GM19395 (cell line): ENCODE results near the gene DMXL2.
"Not testable (repeated sequence)": the region's sequence is repeated elsewhere in the genome, so short reads cannot be mapped to it uniquely, and the experiment has no call there.

Source experiments
- ATAC-seq: cut with Tn5 transposase; IDR thresholded peaks from one replicate; pipeline ENCODE4 v1.9.1; 2021; ENCODE audit warnings: mild to moderate bottlenecking, moderate library complexity; ENCODE audit not compliant: unreplicated experiment

DMXL2 gene

GRCh38 chr15:51423040-51423439 lies 199.5 kb downstream of the DMXL2 start:
- not testable (repeated sequence) for ATAC-seq

GRCh38 chr15:51416129-51416528 lies 206.4 kb downstream of the DMXL2 start:
- ATAC-seq = no peak

GRCh38 chr15:51414256-51414860 lies 208.2 kb downstream of the DMXL2 start:
- no peak for ATAC-seq

- no peak for ATAC-seq
These were observed 216.7 kb downstream of the DMXL2 start for GRCh38 chr15:51405693-51406523.

- ATAC-seq = no peak
These were observed 218.4 kb downstream of the DMXL2 start for GRCh38 chr15:51403946-51404695.

GRCh38 chr15:51403072-51403878 lies 219.3 kb downstream of the DMXL2 start:
- no peak for ATAC-seq

- ATAC-seq = no peak
These were observed 220.6 kb downstream of the DMXL2 start for GRCh38 chr15:51401872-51402517.

- no peak for ATAC-seq
These were observed 221.4 kb downstream of the DMXL2 start for GRCh38 chr15:51401051-51401780.

GRCh38 chr15:51398626-51399025 lies 223.9 kb downstream of the DMXL2 start:
- no peak for ATAC-seq
